Measurements from ENCODE around the gene DAZ2. TPM values are rescaled to one million over a fixed set of nuclear protein-coding genes. Genes with fewer than 3 reads are reported as not detected.
"Not testable (repeated sequence)": the region's sequence is repeated elsewhere in the genome, so short reads cannot be mapped to it uniquely, and the experiment has no call there.

DAZ2 gene, protein sequence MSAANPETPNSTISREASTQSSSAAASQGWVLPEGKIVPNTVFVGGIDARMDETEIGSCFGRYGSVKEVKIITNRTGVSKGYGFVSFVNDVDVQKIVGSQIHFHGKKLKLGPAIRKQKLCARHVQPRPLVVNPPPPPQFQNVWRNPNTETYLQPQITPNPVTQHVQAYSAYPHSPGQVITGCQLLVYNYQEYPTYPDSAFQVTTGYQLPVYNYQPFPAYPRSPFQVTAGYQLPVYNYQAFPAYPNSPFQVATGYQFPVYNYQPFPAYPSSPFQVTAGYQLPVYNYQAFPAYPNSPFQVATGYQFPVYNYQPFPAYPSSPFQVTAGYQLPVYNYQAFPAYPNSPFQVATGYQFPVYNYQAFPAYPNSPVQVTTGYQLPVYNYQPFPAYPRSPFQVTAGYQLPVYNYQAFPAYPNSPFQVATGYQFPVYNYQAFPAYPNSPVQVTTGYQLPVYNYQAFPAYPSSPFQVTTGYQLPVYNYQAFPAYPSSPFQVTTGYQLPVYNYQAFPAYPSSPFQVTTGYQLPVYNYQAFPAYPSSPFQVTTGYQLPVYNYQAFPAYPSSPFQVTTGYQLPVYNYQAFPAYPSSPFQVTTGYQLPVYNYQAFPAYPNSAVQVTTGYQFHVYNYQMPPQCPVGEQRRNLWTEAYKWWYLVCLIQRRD
- total RNA-seq (not detected), polyA plus RNA-seq (not detected)
- long read RNA-seq, donor 1, result 0 reads
- long read RNA-seq, donor 2, result 0 reads

DNA sequence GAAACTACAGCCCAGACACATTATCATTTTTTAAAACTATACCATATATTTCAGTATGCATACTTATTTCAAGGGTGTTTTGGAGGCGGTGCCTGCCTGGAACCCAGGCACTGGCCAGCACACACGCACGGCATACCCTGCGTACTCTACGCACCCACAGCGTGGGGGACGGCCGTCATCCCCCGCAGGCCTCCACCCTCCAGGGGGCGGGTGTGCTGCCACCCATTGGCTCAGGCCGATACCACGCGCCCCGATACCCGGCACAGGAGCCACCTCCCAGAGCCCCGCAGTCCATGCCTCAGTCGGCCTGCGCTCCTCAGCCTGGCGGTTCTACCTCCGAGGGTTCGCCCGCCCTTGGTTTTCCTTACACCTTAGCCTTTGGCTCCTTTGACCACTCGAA, at the start of gene DAZ2:
Gene DAZ2 (plus strand): TSS at position 301 of the 400 bp plus-strand sequence. CDS start 208 bp downstream, outside the sequence.
- H3K9me3 ChIP-seq; DNase-seq; intact Hi-C loops (cut with DNase I; ENCODE audit: low total_unique reads); H3K4me1 ChIP-seq; H3K36me3 ChIP-seq; H3K27ac ChIP-seq; H3K27me3 ChIP-seq (replicated peaks in 1 of 7); H3K4me3 ChIP-seq: not testable (repeated sequence)
- no CpG with 5 or more reads among the region's 23 CpGs for WGBS, 5 donors

DNA sequence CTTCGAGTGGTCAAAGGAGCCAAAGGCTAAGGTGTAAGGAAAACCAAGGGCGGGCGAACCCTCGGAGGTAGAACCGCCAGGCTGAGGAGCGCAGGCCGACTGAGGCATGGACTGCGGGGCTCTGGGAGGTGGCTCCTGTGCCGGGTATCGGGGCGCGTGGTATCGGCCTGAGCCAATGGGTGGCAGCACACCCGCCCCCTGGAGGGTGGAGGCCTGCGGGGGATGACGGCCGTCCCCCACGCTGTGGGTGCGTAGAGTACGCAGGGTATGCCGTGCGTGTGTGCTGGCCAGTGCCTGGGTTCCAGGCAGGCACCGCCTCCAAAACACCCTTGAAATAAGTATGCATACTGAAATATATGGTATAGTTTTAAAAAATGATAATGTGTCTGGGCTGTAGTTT, 20.4 kb upstream of the DAZ2 start, which contains the start of gene DAZ1:
Gene DAZ1 (minus strand): TSS at position 101 of the 400 bp plus-strand sequence. CDS start 208 bp downstream, outside the sequence.
- H3K36me3 ChIP-seq; H3K27me3 ChIP-seq (replicated peaks in 1 of 7); H3K27ac ChIP-seq; H3K4me3 ChIP-seq; intact Hi-C loops (cut with DNase I; ENCODE audit: low total_unique reads); H3K9me3 ChIP-seq; H3K4me1 ChIP-seq; DNase-seq: not testable (repeated sequence)
- no CpG with 5 or more reads among the region's 23 CpGs for WGBS, 5 donors

DNA sequence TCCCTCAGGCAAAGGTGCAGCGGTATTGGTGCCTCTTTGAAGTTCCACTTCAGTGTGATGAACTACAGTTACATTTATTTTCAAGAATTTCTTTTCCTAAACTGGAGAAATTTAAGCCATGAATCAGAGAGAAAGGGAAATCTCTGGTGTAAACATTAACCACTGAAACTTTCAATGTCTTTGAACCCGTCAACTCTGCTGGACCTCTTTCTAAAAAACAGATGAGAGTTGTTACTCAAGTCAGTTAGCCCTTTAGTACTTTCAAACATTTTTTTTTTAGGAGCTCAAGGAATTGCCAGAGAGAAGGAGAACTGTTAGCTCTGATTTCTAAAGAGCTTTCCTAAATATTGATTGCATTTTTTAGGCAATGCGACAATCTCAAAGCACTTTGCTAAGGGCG, 11.9 kb upstream of the DAZ2 start:
- H3K27me3 ChIP-seq (replicated peaks in 1 of 7); H3K36me3 ChIP-seq; intact Hi-C loops (cut with DNase I; ENCODE audit: low total_unique reads); H3K27ac ChIP-seq; H3K4me1 ChIP-seq; H3K9me3 ChIP-seq; DNase-seq; H3K4me3 ChIP-seq: not testable (repeated sequence)
- no CpG with 5 or more reads among the region's 4 CpGs for WGBS, 5 donors

DNA sequence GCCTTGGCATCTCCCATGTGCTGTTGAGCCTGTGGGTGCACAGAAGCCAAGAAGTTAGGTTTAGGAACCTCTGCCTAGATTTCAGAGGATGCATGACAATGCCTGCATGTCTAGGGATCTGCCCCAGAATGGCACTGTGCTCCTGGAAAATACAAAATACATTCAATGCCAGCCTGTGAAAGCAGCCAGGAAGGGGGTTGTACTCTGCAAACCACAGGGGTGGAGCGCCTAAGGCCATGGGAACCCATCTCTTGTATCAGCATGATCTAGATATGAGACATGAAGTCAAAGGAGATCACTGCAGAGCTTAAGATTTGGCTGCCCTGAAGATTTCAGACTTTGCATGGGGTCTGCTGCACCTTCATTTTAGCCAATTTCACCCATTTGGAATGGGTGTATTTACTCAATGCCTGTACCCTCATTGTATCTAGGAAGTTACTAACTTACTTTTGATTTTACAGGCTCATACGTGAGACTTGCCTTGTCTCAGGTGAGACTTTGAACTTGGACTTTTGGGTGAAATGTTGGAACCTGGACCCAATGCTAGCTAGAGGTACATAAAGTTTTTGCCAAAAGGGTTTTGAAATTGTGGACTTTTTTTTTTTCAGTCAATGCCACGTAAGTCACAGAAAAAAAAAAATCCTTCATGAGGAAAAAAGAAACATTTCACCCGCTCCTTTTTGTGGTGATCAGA, 9.4 kb upstream of the DAZ2 start:
- H3K36me3 ChIP-seq; DNase-seq; H3K4me1 ChIP-seq; H3K9me3 ChIP-seq; H3K27me3 ChIP-seq (replicated peaks in 1 of 7); intact Hi-C loops (cut with DNase I; ENCODE audit: low total_unique reads); H3K27ac ChIP-seq; H3K4me3 ChIP-seq: not testable (repeated sequence)
- 94% methylated on average over 2 of the region's 4 CpGs; no CpG with 5 or more reads in 4 of the 5 donors for WGBS, 5 donors

DNA sequence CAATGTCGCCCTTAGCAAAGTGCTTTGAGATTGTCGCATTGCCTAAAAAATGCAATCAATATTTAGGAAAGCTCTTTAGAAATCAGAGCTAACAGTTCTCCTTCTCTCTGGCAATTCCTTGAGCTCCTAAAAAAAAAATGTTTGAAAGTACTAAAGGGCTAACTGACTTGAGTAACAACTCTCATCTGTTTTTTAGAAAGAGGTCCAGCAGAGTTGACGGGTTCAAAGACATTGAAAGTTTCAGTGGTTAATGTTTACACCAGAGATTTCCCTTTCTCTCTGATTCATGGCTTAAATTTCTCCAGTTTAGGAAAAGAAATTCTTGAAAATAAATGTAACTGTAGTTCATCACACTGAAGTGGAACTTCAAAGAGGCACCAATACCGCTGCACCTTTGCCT, 8.7 kb upstream of the DAZ2 start:
- H3K27ac ChIP-seq; DNase-seq; H3K36me3 ChIP-seq; H3K4me1 ChIP-seq; H3K9me3 ChIP-seq; H3K27me3 ChIP-seq (replicated peaks in 1 of 7); intact Hi-C loops (cut with DNase I; ENCODE audit: low total_unique reads); H3K4me3 ChIP-seq: not testable (repeated sequence)
- WGBS, 5 donors, result no CpG with 5 or more reads among the region's 4 CpGs

Other genes with a start within 250 kb of the DAZ2 start
- not detected for gene BPY2, start 235.3 kb upstream of the DAZ2 start, total RNA-seq
- not detected for gene BPY2, start 235.3 kb upstream of the DAZ2 start, polyA plus RNA-seq
- gene DAZ1, start 20.5 kb upstream of the DAZ2 start, total RNA-seq, result not detected
- gene DAZ1, start 20.5 kb upstream of the DAZ2 start, polyA plus RNA-seq, result not detected